ENCODE results near the gene HES3.

HES3 gene

GRCh38 chr1:6245869-6246496, 2.0 kb downstream of the HES3 start:
- peak; percentile 63 to 71 for DNase-seq (ENCODE audit: low read depth in 2 of 2)

GRCh38 chr1:6246497-6247467, 2.8 kb downstream of the HES3 start:
- peak; percentile 75 for DNase-seq (ENCODE audit: low read depth in 2 of 2)

GRCh38 chr1:6247651-6248050, 3.7 kb downstream of the HES3 start:
- no peak for DNase-seq (ENCODE audit: low read depth in 2 of 2)

- DNase-seq (ENCODE audit: low read depth in 2 of 2): no peak
Observed at GRCh38 chr1:6248161-6248776, 4.3 kb downstream of the HES3 start.

- DNase-seq (ENCODE audit: low read depth in 2 of 2): no peak
Observed at GRCh38 chr1:6248932-6249738, 5.2 kb downstream of the HES3 start.

GRCh38 chr1:6249739-6250689, 6.0 kb downstream of the HES3 start:
- no peak for DNase-seq (ENCODE audit: low read depth in 2 of 2)

- no peak for DNase-seq (ENCODE audit: low read depth in 2 of 2)
Observed at GRCh38 chr1:6251233-6251632, 7.3 kb downstream of the HES3 start.

- DNase-seq (ENCODE audit: low read depth in 2 of 2): no peak
Observed at GRCh38 chr1:6251681-6252373, 7.8 kb downstream of the HES3 start.

- no peak for DNase-seq (ENCODE audit: low read depth in 2 of 2)
Observed at GRCh38 chr1:6252374-6252710, 8.4 kb downstream of the HES3 start.

- no peak for DNase-seq (ENCODE audit: low read depth in 2 of 2)
Observed at GRCh38 chr1:6253380-6253779, 9.4 kb downstream of the HES3 start.

- DNase-seq (ENCODE audit: low read depth in 2 of 2): no peak
Observed at GRCh38 chr1:6254691-6255090, 10.7 kb downstream of the HES3 start.

GRCh38 chr1:6256645-6257044, 12.7 kb downstream of the HES3 start:
- DNase-seq (ENCODE audit: low read depth in 2 of 2): no peak

GRCh38 chr1:6257541-6258069, 13.6 kb downstream of the HES3 start:
- DNase-seq (ENCODE audit: low read depth in 2 of 2): no peak

- DNase-seq (ENCODE audit: low read depth in 2 of 2): no peak
Observed at GRCh38 chr1:6258675-6259074, 14.7 kb downstream of the HES3 start.

- DNase-seq (ENCODE audit: low read depth in 2 of 2): peak; percentile 69 to 72
Observed at GRCh38 chr1:6259491-6260362, 15.7 kb downstream of the HES3 start.

GRCh38 chr1:6260433-6260934, 16.5 kb downstream of the HES3 start:
- DNase-seq (ENCODE audit: low read depth in 2 of 2): no peak

- peak; percentile 44 to 47 for DNase-seq (ENCODE audit: low read depth in 2 of 2)
Observed at GRCh38 chr1:6260961-6261614, 17.1 kb downstream of the HES3 start, which contains the start of gene GPR153. TSS of gene GPR153 (minus strand) at chr1:6261098. CDS start at chr1:6254905, 6,193 bp downstream.

GRCh38 chr1:6261615-6261995, 17.6 kb downstream of the HES3 start:
- no peak for DNase-seq (ENCODE audit: low read depth in 2 of 2)

All from stimulated activated CD8-positive, alpha-beta memory T cell treated with anti-CD3 and anti-CD28 coated beads, Interleukin-2, amount 100 ng/mL, for 48 hours (primary cell).